ENCODE measurements around the gene NAT14.
"Not testable (repeated sequence)": the region's sequence is repeated elsewhere in the genome, so short reads cannot be mapped to it uniquely, and the experiment has no call there.

DNA sequence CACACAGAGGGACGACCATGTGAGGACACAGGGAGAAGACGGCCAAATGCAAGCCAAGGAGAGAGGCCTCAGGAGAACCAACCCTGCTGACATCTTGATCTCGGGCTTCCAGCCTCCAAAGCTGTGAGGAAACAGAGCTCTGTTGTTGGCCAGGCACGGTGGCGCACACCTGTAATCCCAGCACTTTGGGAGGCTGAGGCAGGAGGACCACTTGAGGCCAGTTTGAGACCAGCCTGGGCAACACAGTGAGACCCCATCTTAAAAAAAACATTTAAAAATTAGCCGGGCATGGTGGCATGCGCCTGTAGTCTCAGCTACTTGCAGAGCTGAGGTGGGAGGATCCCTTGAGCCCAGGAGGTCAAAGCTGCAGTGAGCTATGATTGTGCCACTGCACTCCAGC, 49.3 kb downstream of the NAT14 start:
- TF ChIP-seq, protein P1, sequence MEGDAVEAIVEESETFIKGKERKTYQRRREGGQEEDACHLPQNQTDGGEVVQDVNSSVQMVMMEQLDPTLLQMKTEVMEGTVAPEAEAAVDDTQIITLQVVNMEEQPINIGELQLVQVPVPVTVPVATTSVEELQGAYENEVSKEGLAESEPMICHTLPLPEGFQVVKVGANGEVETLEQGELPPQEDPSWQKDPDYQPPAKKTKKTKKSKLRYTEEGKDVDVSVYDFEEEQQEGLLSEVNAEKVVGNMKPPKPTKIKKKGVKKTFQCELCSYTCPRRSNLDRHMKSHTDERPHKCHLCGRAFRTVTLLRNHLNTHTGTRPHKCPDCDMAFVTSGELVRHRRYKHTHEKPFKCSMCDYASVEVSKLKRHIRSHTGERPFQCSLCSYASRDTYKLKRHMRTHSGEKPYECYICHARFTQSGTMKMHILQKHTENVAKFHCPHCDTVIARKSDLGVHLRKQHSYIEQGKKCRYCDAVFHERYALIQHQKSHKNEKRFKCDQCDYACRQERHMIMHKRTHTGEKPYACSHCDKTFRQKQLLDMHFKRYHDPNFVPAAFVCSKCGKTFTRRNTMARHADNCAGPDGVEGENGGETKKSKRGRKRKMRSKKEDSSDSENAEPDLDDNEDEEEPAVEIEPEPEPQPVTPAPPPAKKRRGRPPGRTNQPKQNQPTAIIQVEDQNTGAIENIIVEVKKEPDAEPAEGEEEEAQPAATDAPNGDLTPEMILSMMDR (IDR thresholded peaks at IDR 0.05): not testable (repeated sequence)
- not testable (repeated sequence) for TF ChIP-seq POLR2AphosphoS5 (IDR thresholded peaks at IDR 0.05; ENCODE audit: insufficient read depth in 1 of 2, low read depth in 1 of 2); POLR2A (IDR thresholded peaks at IDR 0.05)
